ENCODE results near the gene PPP6R3. TPM values are rescaled to one million over a fixed set of nuclear protein-coding genes. Genes with fewer than 3 reads are reported as not detected.

The PPP6R3 gene
- total RNA-seq, 4 donors from 2014 or later: 104 to 169 (median 118) TPM

GRCh38 chr11:68481579-68482240 lies 21.2 kb downstream of the PPP6R3 start:
- TF ChIP-seq CTCF (IDR thresholded peaks at IDR 0.05; ENCODE audit: low read depth): no peak

DNA sequence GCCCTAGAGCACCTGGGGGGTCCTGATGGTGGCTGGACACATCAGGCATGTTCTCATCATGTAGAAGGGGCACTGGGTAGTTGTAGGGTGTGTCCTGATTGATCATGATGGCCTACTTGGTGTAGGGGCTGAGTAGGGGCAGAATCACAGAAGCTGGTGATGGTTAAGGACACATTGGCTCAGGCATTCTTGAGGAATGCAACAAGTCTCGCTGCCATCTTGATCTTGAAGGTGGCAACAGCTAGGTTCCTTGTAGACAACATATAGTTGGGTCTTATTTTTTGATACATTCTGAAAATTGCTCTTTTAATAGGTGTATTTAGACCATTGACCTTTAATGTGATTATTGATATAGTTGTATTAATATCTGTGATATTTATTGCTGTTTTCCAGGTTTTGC lies 28.1 kb downstream of the PPP6R3 start:
- TF ChIP-seq CTCF (IDR thresholded peaks at IDR 0.05; ENCODE audit: low read depth): no peak

GRCh38 chr11:68495220-68495729 lies 34.7 kb downstream of the PPP6R3 start:
- TF ChIP-seq CTCF (IDR thresholded peaks at IDR 0.05; ENCODE audit: low read depth): no peak

GRCh38 chr11:68495872-68496271 lies 35.3 kb downstream of the PPP6R3 start:
- TF ChIP-seq CTCF (IDR thresholded peaks at IDR 0.05; ENCODE audit: low read depth): no peak

- TF ChIP-seq CTCF (IDR thresholded peaks at IDR 0.05; ENCODE audit: low read depth): no peak
Measured at GRCh38 chr11:68497761-68498160, 37.2 kb downstream of the PPP6R3 start.

GRCh38 chr11:68498321-68498720 lies 37.8 kb downstream of the PPP6R3 start:
- no peak for TF ChIP-seq CTCF (IDR thresholded peaks at IDR 0.05; ENCODE audit: low read depth)

- TF ChIP-seq CTCF (IDR thresholded peaks at IDR 0.05; ENCODE audit: low read depth): no peak
Measured at GRCh38 chr11:68498903-68499883, 38.6 kb downstream of the PPP6R3 start.
